ENCODE results near the gene ARHGEF4.

- TF ChIP-seq CTCF (conservative IDR thresholded peaks at IDR 0.05; ENCODE audit: low read length) (no peak), EZH2phosphoT487 (IDR thresholded peaks at IDR 0.05; ENCODE audit: borderline replicate concordance) (no peak)
Measured at GRCh38 chr2:130963849-130964793, 127.4 kb downstream of the ARHGEF4 start.

All from Loucy (cell line).